ENCODE results near the gene DNAL1.
"Not testable (repeated sequence)": the region's sequence is repeated elsewhere in the genome, so short reads cannot be mapped to it uniquely, and the experiment has no call there.

DNAL1 gene

GRCh38 chr14:73634011-73634833, 10.6 kb upstream of the DNAL1 start:
- in situ Hi-C loops (cut with HindIII; ENCODE audit: low pct_ligation_motif_present, low pct_unique_long_range_greater_than_20kb, low sequenced_read_pairs) = no loop called here
- peak; percentile 42 for DNase-seq

GRCh38 chr14:73636355-73636754, 8.4 kb upstream of the DNAL1 start:
- in situ Hi-C loops (cut with HindIII; ENCODE audit: low pct_ligation_motif_present, low pct_unique_long_range_greater_than_20kb, low sequenced_read_pairs) = not testable (repeated sequence)

GRCh38 chr14:73637830-73638229, 7.0 kb upstream of the DNAL1 start:
- no peak for DNase-seq
- in situ Hi-C loops (cut with HindIII; ENCODE audit: low pct_ligation_motif_present, low pct_unique_long_range_greater_than_20kb, low sequenced_read_pairs) = no loop called here

More at GRCh38 chr14:73636355-73636754, 8.4 kb upstream of the DNAL1 start:
- DNase-seq = not testable (repeated sequence)

GRCh38 chr14:73640796-73641365, 3.9 kb upstream of the DNAL1 start:
- in situ Hi-C loops (cut with HindIII; ENCODE audit: low pct_ligation_motif_present, low pct_unique_long_range_greater_than_20kb, low sequenced_read_pairs) = no loop called here
- no peak for DNase-seq

GRCh38 chr14:73645248-73645610, 443 bp downstream of the DNAL1 start:
- no peak for DNase-seq
- in situ Hi-C loops (cut with HindIII; ENCODE audit: low pct_ligation_motif_present, low pct_unique_long_range_greater_than_20kb, low sequenced_read_pairs) = no loop called here

- in situ Hi-C loops (cut with HindIII; ENCODE audit: low pct_ligation_motif_present, low pct_unique_long_range_greater_than_20kb, low sequenced_read_pairs) = no loop called here
- DNase-seq = no peak
These were observed 6.2 kb downstream of the DNAL1 start for GRCh38 chr14:73651005-73651404.

GRCh38 chr14:73655851-73656250, 11.1 kb downstream of the DNAL1 start:
- no peak for DNase-seq
- in situ Hi-C loops (cut with HindIII; ENCODE audit: low pct_ligation_motif_present, low pct_unique_long_range_greater_than_20kb, low sequenced_read_pairs) = no loop called here

DNA sequence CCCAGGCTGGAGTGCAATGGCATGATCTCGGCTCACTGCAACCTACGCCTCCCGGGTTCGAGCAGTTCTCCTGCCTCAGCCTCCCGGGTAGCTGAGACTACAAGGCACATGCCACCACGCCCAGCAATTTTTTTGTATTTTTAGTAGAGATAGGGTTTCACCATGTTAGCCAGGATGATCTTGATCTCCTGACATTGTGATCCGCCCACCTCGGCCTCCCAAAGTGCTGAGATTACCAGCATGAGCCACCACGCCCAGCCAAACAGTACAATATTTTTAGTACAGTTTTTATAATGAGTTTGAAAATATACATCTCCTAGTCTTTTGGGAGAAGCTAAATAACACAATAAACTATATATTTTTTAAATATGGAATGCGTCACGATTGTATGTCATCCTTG, 14.4 kb downstream of the DNAL1 start:
- DNase-seq; in situ Hi-C loops (cut with HindIII; ENCODE audit: low pct_ligation_motif_present, low pct_unique_long_range_greater_than_20kb, low sequenced_read_pairs): not testable (repeated sequence)

- no peak for DNase-seq
- in situ Hi-C loops (cut with HindIII; ENCODE audit: low pct_ligation_motif_present, low pct_unique_long_range_greater_than_20kb, low sequenced_read_pairs) = no loop called here
These were observed 15.7 kb downstream of the DNAL1 start for GRCh38 chr14:73660511-73660910.

GRCh38 chr14:73661872-73662271, 17.1 kb downstream of the DNAL1 start:
- DNase-seq = peak; percentile 21
- in situ Hi-C loops (cut with HindIII; ENCODE audit: low pct_ligation_motif_present, low pct_unique_long_range_greater_than_20kb, low sequenced_read_pairs) = no loop called here

- DNase-seq = peak; percentile 90
- in situ Hi-C loops (cut with HindIII; ENCODE audit: low pct_ligation_motif_present, low pct_unique_long_range_greater_than_20kb, low sequenced_read_pairs) = no loop called here
These were observed 17.7 kb downstream of the DNAL1 start for GRCh38 chr14:73662487-73662943.

GRCh38 chr14:73663548-73664212, 18.9 kb downstream of the DNAL1 start:
- in situ Hi-C loops (cut with HindIII; ENCODE audit: low pct_ligation_motif_present, low pct_unique_long_range_greater_than_20kb, low sequenced_read_pairs) = no loop called here
- peak; percentile 9 for DNase-seq

GRCh38 chr14:73665130-73665529, 20.3 kb downstream of the DNAL1 start:
- no peak for DNase-seq
- in situ Hi-C loops (cut with HindIII; ENCODE audit: low pct_ligation_motif_present, low pct_unique_long_range_greater_than_20kb, low sequenced_read_pairs) = no loop called here

DNA sequence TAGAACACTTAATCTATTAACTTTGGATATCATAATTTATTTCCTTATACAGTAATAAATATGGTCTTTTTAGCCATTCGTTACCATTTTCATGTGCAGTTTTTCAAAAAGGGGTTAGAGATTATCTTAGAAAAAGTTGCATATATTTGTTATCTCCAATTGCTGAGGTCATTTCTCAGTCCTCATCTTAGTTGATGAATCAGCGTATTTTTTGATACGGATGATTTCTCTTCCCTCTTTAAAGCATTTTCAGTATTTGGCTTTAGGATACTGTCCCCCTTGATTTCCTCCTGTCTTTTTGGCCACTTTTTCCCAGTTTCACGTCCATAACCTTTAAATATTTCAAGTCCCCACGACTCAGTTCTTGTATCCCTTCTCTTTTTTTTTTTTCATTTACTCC, 21.8 kb downstream of the DNAL1 start:
- in situ Hi-C loops (cut with HindIII; ENCODE audit: low pct_ligation_motif_present, low pct_unique_long_range_greater_than_20kb, low sequenced_read_pairs) = no loop called here

DNA sequence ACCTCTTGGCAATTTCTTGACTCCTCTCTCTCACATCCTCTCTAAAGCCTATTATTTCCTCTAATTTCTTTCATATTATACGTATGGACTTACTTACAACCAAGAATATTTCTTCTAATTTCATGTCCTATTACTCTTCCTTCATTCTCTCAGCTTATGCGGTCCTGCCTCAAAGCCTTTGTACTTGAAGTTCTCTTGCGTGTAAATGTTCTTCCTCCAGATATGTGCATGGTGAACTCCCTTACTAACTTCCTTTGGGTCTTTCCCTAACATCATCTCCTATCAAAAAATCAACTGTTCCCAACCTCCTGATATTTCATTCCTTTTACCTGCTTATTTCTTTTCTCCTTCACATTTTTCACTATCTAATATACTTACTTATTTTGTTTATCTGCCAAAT, 23.1 kb downstream of the DNAL1 start:
- DNase-seq = no peak
- in situ Hi-C loops (cut with HindIII; ENCODE audit: low pct_ligation_motif_present, low pct_unique_long_range_greater_than_20kb, low sequenced_read_pairs) = no loop called here

More for the DNA sequence above, 21.8 kb downstream of the DNAL1 start:
- DNase-seq = no peak

GRCh38 chr14:73674986-73675385, 30.2 kb downstream of the DNAL1 start:
- no peak for DNase-seq
- in situ Hi-C loops (cut with HindIII; ENCODE audit: low pct_ligation_motif_present, low pct_unique_long_range_greater_than_20kb, low sequenced_read_pairs) = no loop called here

GRCh38 chr14:73678698-73679097, 33.9 kb downstream of the DNAL1 start:
- in situ Hi-C loops (cut with HindIII; ENCODE audit: low pct_ligation_motif_present, low pct_unique_long_range_greater_than_20kb, low sequenced_read_pairs) = no loop called here

GRCh38 chr14:73680821-73681220, 36.0 kb downstream of the DNAL1 start:
- in situ Hi-C loops (cut with HindIII; ENCODE audit: low pct_ligation_motif_present, low pct_unique_long_range_greater_than_20kb, low sequenced_read_pairs) = no loop called here
- DNase-seq = no peak

More at GRCh38 chr14:73678698-73679097, 33.9 kb downstream of the DNAL1 start:
- no peak for DNase-seq

DNA sequence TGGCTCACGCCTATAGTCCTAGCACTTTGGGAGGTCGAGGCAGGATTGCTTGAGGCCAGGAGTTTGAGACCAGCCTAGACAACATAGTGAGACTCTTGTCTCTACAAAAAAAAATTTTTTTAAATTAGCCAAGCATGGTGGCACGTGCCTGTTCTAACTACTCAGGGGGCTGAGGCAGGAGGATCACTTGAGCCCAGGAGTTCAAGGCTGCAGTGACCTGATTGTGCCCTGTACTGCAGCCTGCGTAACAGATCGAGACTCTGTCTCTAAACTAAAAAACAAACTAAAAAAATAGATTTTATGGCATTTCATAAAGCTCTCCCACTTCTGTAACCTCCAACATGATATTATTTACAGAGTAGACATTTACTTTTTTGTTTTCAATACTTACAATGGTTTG, 39.8 kb downstream of the DNAL1 start:
- no peak for DNase-seq
- in situ Hi-C loops (cut with HindIII; ENCODE audit: low pct_ligation_motif_present, low pct_unique_long_range_greater_than_20kb, low sequenced_read_pairs) = no loop called here

Measured in ACHN (cell line).